Measurements from ENCODE around the gene GDAP1L1.
"Not testable (repeated sequence)": the region's sequence is repeated elsewhere in the genome, so short reads cannot be mapped to it uniquely, and the experiment has no call there.

The GDAP1L1 gene

GRCh38 chr20:44256961-44257360 is 9.9 kb downstream of the GDAP1L1 start:
- no peak for DNase-seq

GRCh38 chr20:44258226-44258890 is 11.2 kb downstream of the GDAP1L1 start:
- no peak for DNase-seq

DNA sequence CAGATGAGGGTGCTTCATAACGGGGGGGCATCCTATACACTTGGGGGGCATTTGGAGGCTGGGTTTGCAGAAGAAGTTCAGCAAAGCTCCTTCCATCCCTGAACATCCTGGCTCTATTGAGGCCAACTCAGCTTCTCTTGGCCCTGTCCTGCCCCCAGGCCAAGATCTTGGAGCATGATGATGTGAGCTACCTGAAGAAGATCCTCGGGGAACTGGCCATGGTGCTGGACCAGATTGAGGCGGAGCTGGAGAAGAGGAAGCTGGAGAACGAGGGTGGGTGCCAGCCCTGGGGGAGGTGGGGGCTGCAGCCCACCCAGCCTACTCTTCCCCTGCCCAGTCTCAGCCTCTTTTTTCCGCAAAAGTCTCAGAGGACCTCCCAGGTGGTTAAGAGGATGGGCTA is 17.2 kb downstream of the GDAP1L1 start:
- DNase-seq = no peak

GRCh38 chr20:44268802-44269201 is 21.7 kb downstream of the GDAP1L1 start:
- DNase-seq = no peak

DNA sequence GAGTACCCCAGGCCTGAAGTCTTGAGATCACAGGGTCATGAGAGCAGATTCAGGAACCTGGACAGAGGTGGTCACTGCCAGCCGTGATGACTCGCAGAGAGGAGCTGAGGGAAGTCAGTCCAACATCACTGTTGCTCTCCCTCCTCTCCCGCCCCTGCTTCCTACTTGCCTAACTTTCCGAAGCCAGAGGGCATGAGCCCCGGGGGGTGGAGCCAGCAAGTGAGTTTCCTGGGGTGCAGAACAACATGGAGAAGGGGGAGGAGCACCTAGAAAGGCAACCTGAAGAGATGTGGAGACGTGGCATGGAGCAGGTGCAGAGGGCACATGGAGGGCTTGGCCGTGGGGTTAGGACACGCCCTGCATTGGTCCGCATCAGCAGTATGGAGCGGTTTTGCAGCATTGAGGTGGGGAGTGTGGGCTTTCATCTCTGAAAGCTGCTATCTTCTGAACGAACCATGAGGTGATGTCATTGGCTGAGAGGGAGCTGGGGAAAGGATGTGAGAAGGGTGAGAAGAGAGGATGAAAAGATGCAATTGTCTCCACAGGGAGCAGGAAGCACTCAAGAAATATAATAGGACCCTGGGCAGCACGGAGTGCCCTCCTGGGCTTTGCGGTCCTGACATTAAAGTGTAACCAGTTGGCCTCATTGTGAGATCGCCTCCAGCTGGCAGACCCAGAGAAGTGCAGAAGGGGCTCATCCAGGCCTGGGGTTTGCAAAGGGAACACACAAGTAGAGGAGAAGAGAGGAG is 25.0 kb downstream of the GDAP1L1 start:
- peak; percentile 44 for DNase-seq

DNA sequence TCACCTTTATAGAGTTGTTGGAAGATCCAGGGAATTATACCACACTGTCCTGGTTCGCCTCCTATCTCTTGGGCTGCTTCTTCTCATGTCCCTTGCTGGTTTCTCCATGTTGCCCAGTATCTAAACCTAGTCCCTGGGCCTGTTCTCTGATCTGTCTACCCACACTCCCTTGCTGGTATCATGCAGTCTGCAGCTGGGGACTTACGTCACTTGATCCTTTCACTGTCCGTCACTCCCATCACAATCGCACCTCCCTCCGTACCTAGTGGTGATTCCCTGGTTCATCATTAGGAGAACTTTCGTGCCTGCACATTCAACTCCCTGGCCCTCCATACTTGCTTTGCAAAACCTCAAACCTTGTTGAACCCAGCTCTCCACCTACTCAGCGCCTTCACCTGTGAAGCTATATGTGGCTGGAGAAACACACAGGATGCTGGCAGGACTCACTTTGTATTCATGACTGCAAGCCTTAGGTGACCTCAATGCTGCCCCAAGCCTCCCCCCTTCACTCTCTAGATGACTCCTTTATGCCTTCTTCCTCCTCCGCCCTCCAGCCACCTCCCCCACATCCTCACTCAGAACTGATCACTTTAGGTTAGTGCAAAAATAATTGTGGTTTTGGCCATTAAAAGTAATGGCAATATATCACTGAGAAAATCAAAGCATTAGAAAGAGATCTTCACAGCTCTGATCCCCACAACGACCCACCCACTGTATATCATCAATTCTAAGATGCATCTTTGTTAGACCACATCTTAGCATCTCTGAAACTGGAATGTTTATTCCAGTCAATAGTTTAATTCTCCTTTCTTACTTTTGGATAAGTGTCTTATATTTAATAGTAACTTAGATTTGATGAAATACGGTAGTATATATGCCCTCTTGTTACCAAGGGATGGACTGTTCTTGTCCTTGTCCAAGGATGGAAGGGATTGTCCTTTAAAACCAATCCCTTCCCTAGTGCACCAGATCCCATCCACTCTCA is 26.4 kb downstream of the GDAP1L1 start:
- no peak for DNase-seq

GRCh38 chr20:44274303-44275017 is 27.4 kb downstream of the GDAP1L1 start:
- DNase-seq = no peak

DNA sequence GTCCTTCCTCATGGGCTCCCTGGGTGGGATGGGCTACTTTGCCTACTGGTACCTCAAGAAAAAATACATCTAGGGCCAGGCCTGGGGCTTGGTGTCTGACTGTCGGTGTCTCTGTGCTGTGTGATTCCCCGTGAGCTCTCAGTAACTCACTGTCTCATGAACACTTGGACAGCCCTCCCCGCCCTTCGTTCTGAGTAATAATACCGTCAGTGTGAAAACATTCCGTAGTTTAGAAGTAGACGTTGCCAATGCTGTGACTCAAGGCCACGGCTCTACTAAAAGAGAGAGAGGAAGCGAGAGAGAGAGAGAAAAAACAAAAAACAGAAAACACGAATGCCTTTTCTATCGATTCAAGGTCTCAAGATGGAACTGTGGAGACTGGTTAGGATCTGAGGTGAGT is 32.1 kb downstream of the GDAP1L1 start:
- no peak for DNase-seq

- no peak for DNase-seq
Observed at GRCh38 chr20:44280387-44280786, 33.3 kb downstream of the GDAP1L1 start.

DNA sequence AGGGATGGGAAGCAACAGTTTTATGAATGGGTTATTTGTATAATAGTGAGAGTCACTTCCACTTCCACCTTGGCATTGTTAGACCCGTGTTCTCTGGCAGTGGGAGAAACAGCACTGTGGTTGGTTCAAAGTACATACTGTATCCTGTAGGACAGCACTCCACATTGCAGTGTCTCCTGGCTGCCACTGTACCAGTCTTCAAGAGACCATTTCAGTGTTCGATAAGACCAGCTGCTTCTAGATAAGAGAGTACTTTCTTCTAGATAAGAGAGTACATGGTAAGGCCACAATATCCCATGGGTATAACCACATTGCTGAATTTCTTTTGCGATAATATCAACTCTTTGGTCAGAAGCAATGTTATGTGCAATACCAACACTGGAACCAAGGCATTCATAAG is 35.1 kb downstream of the GDAP1L1 start:
- DNase-seq = no peak

DNA sequence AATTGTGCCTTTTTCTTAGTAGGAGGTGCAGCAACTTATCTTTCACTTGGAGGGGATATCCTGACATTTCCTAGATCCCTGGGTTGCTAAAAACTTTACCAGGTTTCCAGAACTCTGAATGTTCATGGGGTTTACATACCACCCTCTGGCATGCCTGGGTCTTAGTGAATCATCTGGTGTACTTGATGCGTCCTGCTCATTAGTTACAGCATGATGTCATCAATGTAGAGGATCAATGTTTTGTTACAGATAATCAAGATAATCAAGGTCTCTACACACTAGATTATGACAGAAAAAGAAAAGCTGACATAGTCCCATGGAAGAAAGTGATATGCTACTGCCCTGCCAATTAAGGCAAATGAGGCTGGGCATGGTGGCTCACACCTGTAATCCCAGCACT is 36.9 kb downstream of the GDAP1L1 start:
- no peak for DNase-seq

GRCh38 chr20:44287272-44288097 is 40.4 kb downstream of the GDAP1L1 start:
- no peak for DNase-seq

- peak; percentile 41 for DNase-seq
Observed at GRCh38 chr20:44288252-44288651, 41.1 kb downstream of the GDAP1L1 start.

GRCh38 chr20:44291754-44292153 is 44.6 kb downstream of the GDAP1L1 start:
- DNase-seq = no peak

DNA sequence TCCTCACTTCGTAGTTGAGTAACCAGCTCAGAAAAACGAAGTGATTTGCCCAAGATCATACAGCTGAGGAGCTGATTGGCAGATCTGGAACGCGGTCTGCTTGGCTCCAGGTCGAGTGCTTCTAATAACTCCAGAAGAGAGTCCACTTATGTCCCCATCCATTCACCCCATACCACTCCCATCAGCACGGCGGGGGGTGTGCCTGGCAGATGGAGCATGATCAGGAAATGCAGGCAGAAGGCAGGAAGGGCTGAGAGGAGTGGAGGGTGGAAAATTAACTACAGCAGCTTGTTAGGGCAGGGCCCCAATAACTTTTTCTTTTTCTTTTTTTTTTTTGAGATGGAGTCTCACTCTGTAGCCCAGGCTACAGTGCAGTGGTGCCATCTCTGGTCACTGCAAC is 48.9 kb downstream of the GDAP1L1 start:
- DNase-seq = no peak

DNA sequence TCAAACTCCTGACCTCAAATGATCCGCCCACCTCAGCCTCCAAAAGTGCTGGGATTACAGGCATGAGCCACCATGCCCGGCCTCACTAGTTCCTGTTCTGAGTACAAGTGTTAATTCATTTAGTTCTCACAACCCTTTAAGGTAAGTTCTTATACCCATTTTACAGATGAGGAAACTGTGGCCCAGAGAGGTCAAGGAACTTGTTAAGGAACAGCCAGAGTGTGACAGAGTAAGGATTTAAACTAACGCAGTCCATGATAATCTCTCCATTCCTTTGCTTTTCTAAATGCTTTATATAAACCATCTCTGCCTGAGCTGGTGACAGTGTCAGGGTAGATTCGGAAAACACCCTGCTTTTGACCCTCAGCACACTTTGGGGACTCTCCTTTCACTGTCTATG is 50.6 kb downstream of the GDAP1L1 start:
- DNase-seq = no peak

GRCh38 chr20:44299011-44299535 is 52.0 kb downstream of the GDAP1L1 start:
- not testable (repeated sequence) for DNase-seq

GRCh38 chr20:44301285-44301684 is 54.2 kb downstream of the GDAP1L1 start:
- DNase-seq = no peak

DNA sequence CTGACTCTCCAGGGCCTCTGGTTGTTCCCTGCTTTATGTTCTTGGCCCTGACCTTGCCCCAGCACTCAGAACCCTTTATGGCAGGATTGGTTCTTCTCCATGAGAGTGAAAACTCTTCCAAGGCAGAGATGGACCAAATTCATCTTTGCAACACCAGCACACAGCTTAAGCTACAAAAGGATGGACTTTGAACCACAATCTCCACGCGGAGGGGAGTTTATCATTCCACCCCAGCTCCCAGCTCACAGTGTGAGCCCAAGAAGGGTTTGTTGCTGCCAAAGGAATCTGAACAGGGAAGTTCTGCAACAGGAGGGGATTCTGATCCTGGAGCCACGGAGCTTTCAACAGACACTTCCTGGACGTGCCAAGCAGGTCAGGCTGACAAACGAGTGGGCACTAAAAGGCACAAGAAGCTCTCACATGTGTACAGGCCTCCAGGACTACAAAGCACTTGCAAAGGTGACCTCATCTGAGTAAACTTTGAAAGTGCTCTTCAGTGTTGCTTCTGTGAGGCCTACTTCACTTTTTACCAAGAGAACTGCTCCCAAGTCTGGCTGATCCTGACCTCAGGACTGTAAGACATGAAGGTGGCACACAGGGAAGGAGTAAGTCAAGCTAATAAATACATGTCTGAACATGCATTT is 55.0 kb downstream of the GDAP1L1 start:
- DNase-seq = no peak

- no peak for DNase-seq
Observed at GRCh38 chr20:44302736-44303135, 55.6 kb downstream of the GDAP1L1 start.

- no peak for DNase-seq
Observed at GRCh38 chr20:44304383-44304782, 57.3 kb downstream of the GDAP1L1 start.

Data from CD4-positive, alpha-beta T cell treated with Interleukin-17A for 4 hours (primary cell).